ENCODE measurements around the gene KRT6A.

DNA sequence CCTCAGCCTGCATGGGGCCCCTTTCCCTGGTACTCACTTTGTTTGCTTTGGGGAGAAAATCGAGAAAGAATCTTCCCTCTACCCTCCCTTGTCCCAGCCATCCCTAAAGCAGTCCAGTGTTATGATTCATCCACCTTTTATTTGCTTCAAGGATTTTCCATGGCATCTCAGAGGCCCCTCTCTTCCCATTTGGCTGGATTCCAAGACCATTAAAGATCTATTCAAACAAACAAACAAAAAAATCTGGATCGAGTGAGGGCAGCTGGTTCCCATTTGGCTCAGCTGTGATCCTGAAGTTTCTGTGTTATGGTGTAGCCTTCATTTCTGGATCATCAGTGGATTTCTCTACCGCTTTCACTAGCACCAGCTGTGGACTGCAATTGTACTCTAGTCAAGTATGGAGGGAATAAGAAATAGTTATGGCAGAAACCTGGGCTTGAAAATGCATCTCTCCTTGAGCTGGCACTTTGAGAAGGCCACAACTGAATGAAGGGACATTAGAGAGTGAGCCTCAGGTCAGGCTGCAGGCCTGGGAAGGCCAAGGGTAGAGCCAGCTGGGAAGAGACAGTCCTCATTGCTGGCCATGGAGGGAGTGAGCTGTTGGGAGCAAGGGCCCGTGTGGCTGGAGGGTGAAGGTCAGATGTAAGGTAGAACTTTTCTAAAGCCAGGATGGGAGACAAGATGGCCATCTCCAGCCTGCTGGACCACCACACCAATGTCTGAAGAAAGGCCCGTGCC is 46.2 kb upstream of the KRT6A start:
- TF ChIP-seq, protein P1, sequence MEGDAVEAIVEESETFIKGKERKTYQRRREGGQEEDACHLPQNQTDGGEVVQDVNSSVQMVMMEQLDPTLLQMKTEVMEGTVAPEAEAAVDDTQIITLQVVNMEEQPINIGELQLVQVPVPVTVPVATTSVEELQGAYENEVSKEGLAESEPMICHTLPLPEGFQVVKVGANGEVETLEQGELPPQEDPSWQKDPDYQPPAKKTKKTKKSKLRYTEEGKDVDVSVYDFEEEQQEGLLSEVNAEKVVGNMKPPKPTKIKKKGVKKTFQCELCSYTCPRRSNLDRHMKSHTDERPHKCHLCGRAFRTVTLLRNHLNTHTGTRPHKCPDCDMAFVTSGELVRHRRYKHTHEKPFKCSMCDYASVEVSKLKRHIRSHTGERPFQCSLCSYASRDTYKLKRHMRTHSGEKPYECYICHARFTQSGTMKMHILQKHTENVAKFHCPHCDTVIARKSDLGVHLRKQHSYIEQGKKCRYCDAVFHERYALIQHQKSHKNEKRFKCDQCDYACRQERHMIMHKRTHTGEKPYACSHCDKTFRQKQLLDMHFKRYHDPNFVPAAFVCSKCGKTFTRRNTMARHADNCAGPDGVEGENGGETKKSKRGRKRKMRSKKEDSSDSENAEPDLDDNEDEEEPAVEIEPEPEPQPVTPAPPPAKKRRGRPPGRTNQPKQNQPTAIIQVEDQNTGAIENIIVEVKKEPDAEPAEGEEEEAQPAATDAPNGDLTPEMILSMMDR (IDR thresholded peaks at IDR 0.05): no peak
- no peak for TF ChIP-seq POLR2A (IDR thresholded peaks at IDR 0.05)

Data from Peyer's patch (tissue), 4 donors.